ENCODE measurements around the gene TMEM134. TPM values are rescaled to one million over a fixed set of nuclear protein-coding genes. Genes with fewer than 3 reads are reported as not detected.

The TMEM134 gene
- total RNA-seq, 3 donors from 2014 or later = 37.8 to 54.2 (median 42.3) TPM

DNA sequence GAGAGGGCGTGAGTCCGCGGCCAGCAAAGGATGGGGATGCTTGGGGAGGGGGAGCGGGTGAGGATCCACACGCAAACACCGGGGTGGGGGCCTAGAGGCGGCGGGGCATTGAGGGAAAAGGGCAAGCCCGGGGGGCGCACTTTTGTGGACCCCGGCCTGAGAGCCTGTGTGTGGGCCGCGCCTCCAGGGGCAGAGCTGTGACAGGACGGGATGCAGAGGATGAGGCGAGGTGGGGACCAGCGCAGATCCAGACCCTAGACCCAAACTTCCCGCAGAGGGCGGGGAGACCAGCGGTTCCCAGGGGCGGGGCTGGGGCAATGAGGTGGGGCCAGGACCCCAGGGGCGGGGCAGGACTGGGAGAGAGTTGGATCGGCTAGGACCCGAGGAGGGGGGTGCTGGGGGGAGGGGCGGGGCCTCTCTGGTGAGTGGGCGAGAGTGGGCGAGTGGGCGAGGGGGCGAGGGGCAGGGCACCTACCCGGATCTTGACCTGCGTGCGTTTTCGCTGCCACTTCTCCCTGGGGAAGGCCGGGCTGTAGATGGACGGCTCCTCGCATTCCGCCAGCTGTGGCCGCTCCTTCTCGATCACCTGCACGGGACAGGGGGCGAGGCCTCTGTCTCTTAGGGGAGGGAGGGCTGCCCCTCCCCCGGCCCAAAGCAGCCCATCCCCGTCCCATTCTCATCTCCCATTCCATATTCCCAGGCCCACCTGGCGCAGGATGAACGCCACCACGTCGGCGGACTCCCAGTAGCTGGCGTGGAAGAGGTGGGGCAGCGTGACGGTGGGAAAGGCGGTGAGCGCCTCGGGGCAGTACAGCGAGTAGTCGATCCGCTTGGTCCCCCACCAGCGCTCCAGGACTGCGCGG lies 25.6 kb upstream of the TMEM134 start:
- Histone ChIP-seq H3K4me3 (no peak overlapping the region), H3K36me3 (no peaks in the 10 kb centered on the region), H3K27ac (no peak overlapping the region), H3K27me3 (no peaks in the 10 kb centered on the region), H3K4me1 (no peaks in the 10 kb centered on the region), H3K9me3 (no peaks in the 10 kb centered on the region)
- intact Hi-C loops (cut with DNase I; ENCODE audit: low total_unique reads) = no loop called here
- TF ChIP-seq POLR2AphosphoS5 (IDR thresholded peaks at IDR 0.05) (no peak), POLR2A (IDR thresholded peaks at IDR 0.05) (no peak)
- TF ChIP-seq, protein P1, sequence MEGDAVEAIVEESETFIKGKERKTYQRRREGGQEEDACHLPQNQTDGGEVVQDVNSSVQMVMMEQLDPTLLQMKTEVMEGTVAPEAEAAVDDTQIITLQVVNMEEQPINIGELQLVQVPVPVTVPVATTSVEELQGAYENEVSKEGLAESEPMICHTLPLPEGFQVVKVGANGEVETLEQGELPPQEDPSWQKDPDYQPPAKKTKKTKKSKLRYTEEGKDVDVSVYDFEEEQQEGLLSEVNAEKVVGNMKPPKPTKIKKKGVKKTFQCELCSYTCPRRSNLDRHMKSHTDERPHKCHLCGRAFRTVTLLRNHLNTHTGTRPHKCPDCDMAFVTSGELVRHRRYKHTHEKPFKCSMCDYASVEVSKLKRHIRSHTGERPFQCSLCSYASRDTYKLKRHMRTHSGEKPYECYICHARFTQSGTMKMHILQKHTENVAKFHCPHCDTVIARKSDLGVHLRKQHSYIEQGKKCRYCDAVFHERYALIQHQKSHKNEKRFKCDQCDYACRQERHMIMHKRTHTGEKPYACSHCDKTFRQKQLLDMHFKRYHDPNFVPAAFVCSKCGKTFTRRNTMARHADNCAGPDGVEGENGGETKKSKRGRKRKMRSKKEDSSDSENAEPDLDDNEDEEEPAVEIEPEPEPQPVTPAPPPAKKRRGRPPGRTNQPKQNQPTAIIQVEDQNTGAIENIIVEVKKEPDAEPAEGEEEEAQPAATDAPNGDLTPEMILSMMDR (IDR thresholded peaks at IDR 0.05) = no peak
- DNase-seq (ENCODE audit: low spot score in 2 of 2) = no peak

GRCh38 chr11:67493548-67494370 lies 24.7 kb upstream of the TMEM134 start:
- no peak for DNase-seq (ENCODE audit: low spot score in 2 of 2)
- TF ChIP-seq POLR2A (IDR thresholded peaks at IDR 0.05) = no peak
- TF ChIP-seq, protein P1 (IDR thresholded peaks at IDR 0.05) = no peak
- Histone ChIP-seq H3K27ac (no peak overlapping the region), H3K36me3 (no peaks in the 10 kb centered on the region), H3K27me3 (no peaks in the 10 kb centered on the region), H3K9me3 (no peaks in the 10 kb centered on the region), H3K4me3 (no peak overlapping the region), H3K4me1 (no peaks in the 10 kb centered on the region)
- intact Hi-C loops (cut with DNase I; ENCODE audit: low total_unique reads) = no loop called here

- Histone ChIP-seq H3K27ac (no peak overlapping the region), H3K4me3 (no peak overlapping the region), H3K4me1 (no peaks in the 10 kb centered on the region), H3K9me3 (no peaks in the 10 kb centered on the region), H3K36me3 (no peaks in the 10 kb centered on the region), H3K27me3 (no peaks in the 10 kb centered on the region)
- no peak for DNase-seq (ENCODE audit: low spot score in 2 of 2)
- TF ChIP-seq POLR2A (IDR thresholded peaks at IDR 0.05) (no peak), POLR2AphosphoS5 (IDR thresholded peaks at IDR 0.05) (no peak)
- TF ChIP-seq, protein P1 (IDR thresholded peaks at IDR 0.05) = no peak
- intact Hi-C loops (cut with DNase I; ENCODE audit: low total_unique reads) = no loop called here
Measured at GRCh38 chr11:67492801-67493547, 23.9 kb upstream of the TMEM134 start.

DNA sequence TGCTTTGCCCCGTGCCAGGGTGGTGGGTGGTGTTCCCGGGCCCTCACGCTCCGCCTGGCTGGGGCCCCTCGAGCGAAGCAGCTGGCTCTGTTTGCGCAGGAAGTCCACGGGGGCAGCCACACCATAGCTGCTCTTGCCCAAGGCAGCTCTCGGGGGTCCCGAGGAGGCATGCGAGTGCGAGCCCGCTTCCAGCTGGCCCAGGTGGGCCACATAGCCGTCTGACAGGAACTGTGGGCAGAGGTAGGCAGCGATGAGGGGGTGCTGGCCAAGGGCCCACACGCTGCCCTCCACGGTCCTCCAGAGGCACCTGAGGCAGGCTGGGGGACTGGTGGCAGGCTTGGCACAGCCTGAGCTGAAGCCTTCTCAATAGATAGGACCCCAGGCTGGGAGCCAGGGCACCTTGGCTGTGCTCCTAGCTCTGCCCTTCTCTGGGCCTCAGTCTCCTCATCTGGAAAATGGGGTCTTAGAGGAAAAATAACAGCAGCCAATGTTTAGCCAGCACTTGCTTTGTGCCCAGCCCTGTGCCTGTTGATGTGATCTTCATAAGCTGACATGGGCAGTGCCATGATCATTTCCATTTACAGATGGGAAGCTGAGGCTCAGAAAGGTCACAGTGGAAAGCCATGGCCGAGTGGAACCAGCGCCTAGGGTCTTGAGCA lies 23.1 kb upstream of the TMEM134 start:
- Histone ChIP-seq H3K27me3 (no peaks in the 10 kb centered on the region), H3K9me3 (no peaks in the 10 kb centered on the region), H3K27ac (peak overlapping the region; percentile 48 to 60), H3K4me3 (no peak overlapping the region), H3K36me3 (no peaks in the 10 kb centered on the region), H3K4me1 (no peaks in the 10 kb centered on the region)
- TF ChIP-seq, protein P1 (IDR thresholded peaks at IDR 0.05) = no peak
- TF ChIP-seq POLR2AphosphoS5 (IDR thresholded peaks at IDR 0.05) (no peak), POLR2A (IDR thresholded peaks at IDR 0.05) (no peak)
- intact Hi-C loops (cut with DNase I; ENCODE audit: low total_unique reads) = no loop called here
- DNase-seq (ENCODE audit: low spot score in 2 of 2) = no peak
